Activated naive CD8-positive, alpha-beta T cell treated with anti-CD3 and anti-CD28 coated beads, Interleukin-2, amount 10 ng/mL, durations not matched to agents 7 days and 5 days (primary cell): Measurements from ENCODE around the gene ARL15. TPM values are rescaled to one million over a fixed set of nuclear protein-coding genes. Genes with fewer than 3 reads are reported as not detected.

Source experiments
- ATAC-seq: fragments of 150-1000 bp; cut with Tn5 transposase; one replicate; pipeline ENCODE4 v1.10.0; 2021; ENCODE audit warnings: low read depth, moderate library complexity
- POLR2A ChIA-PET: fragments of 350-600 bp; sonication (Branson Sonifier 250); formaldehyde crosslinking; loops from one replicate; lab custom pipeline; 2021; ENCODE audit warnings: antibody characterized with exemption; lab: Charles Lee
- DNase-seq: peaks from one replicate; pipeline ENCODE4 v3.0.0; 2021
- H3K27ac Mint-ChIP-seq: one replicate; pipeline ENCODE4 v1.8.0; 2022; ENCODE audit warnings: mild to moderate bottlenecking, mixed read lengths
- H3K27me3 Mint-ChIP-seq: one replicate; pipeline ENCODE4 v1.8.0; 2022; ENCODE audit warnings: mild to moderate bottlenecking, moderate library complexity, mixed read lengths
- H3K36me3 Mint-ChIP-seq: one replicate; pipeline ENCODE4 v1.8.0; 2021; ENCODE audit warnings: mild to moderate bottlenecking, mixed read lengths
- H3K4me1 Mint-ChIP-seq: one replicate; pipeline ENCODE4 v1.8.0; 2021; ENCODE audit warnings: mixed read lengths
- H3K4me3 Mint-ChIP-seq: one replicate; pipeline ENCODE4 v1.8.0; 2022; ENCODE audit warnings: mild to moderate bottlenecking, moderate library complexity, mixed read lengths
- H3K9me3 Mint-ChIP-seq: one replicate; pipeline ENCODE4 v1.8.0; 2021; ENCODE audit warnings: mixed read lengths
- total RNA-seq, 2 experiments: library from RNA; stranded (reverse); gene quantifications; one replicate each; pipeline ENCODE4 v1.2.3, GENCODE V29; 2021

Gene ARL15
- total RNA-seq, 2 experiments from 2014 or later: 9.8 to 12.2 TPM

GRCh38 chr5:54272746-54273145 is 37.6 kb downstream of the ARL15 start:
- H3K27ac Mint-ChIP-seq: no peak overlapping the region
- POLR2A ChIA-PET: no interaction called here
- no peak overlapping the region for H3K4me3 Mint-ChIP-seq
- DNase-seq: no peak
- no peaks in the 10 kb centered on the region for H3K36me3 Mint-ChIP-seq
- H3K9me3 Mint-ChIP-seq: no peaks in the 10 kb centered on the region
- no peak for ATAC-seq
- no peaks in the 10 kb centered on the region for H3K4me1 Mint-ChIP-seq
- no peaks in the 10 kb centered on the region for H3K27me3 Mint-ChIP-seq

DNA sequence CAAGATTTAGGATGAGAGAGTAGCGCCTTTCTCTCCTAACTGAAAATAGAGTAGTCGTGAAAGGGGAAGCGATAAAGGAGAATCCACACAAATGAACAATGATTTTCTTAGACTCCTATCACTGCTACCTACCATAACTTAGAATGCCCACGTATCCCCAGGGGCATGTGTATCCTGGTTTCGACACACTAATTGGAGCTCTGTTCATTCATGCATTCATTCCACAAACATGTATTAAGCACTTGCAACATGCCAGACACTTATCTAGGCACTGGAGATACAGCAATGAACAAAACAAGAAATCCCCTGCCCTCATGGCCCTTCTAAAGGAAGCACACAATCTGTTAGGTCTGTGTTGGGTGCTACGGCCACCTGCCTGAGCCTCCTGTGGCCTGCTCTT is 40.0 kb downstream of the ARL15 start:
- H3K27ac Mint-ChIP-seq: no peak overlapping the region
- POLR2A ChIA-PET: no interaction called here
- H3K4me3 Mint-ChIP-seq: no peak overlapping the region
- no peaks in the 10 kb centered on the region for H3K4me1 Mint-ChIP-seq
- no peaks in the 10 kb centered on the region for H3K27me3 Mint-ChIP-seq
- no peak for ATAC-seq
- no peak for DNase-seq
- no peaks in the 10 kb centered on the region for H3K36me3 Mint-ChIP-seq
- no peaks in the 10 kb centered on the region for H3K9me3 Mint-ChIP-seq

DNA sequence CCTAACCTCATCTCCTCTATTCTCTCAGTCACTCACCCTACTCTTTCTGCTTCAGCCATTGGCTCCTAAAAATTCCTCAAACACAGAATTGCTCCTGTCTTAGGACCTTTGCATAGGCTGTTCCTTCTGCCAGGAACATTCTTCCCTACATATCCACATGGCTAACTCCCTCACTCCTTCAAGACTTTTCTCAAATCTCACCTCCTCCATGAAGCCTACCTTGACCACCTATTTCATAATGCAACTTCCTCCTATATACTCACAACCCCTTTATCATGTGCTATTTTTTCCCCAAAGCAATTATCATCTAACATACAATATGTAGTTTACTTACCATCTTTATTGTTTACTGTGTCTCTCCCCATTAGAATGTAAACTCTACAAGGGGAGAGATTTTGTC is 45.8 kb downstream of the ARL15 start:
- Mint-ChIP-seq H3K27ac (no peak overlapping the region), H3K4me3 (no peak overlapping the region), H3K27me3 (no peaks in the 10 kb centered on the region), H3K36me3 (no peaks in the 10 kb centered on the region), H3K4me1 (peaks cover 3% of the 10 kb centered on the region), H3K9me3 (peaks cover 1% of the 10 kb centered on the region)
- POLR2A ChIA-PET: no interaction called here
- DNase-seq: no peak
- no peak for ATAC-seq

GRCh38 chr5:54263447-54263846 is 46.9 kb downstream of the ARL15 start:
- no peak overlapping the region for H3K4me3 Mint-ChIP-seq
- H3K27ac Mint-ChIP-seq: no peak overlapping the region
- H3K27me3 Mint-ChIP-seq: no peaks in the 10 kb centered on the region
- no peak for DNase-seq
- ATAC-seq: no peak
- POLR2A ChIA-PET: no interaction called here
- H3K4me1 Mint-ChIP-seq: peaks cover 3% of the 10 kb centered on the region
- H3K36me3 Mint-ChIP-seq: no peaks in the 10 kb centered on the region
- H3K9me3 Mint-ChIP-seq: peaks cover 1% of the 10 kb centered on the region

GRCh38 chr5:54261596-54261995 is 48.8 kb downstream of the ARL15 start:
- H3K4me3 Mint-ChIP-seq: no peak overlapping the region
- no peak overlapping the region for H3K27ac Mint-ChIP-seq
- DNase-seq: no peak
- H3K36me3 Mint-ChIP-seq: peaks cover 3% of the 10 kb centered on the region
- peaks cover 9% of the 10 kb centered on the region for H3K4me1 Mint-ChIP-seq
- POLR2A ChIA-PET: no interaction called here
- H3K9me3 Mint-ChIP-seq: peaks cover 1% of the 10 kb centered on the region
- no peaks in the 10 kb centered on the region for H3K27me3 Mint-ChIP-seq
- no peak for ATAC-seq

GRCh38 chr5:54259981-54260380 is 50.4 kb downstream of the ARL15 start:
- Mint-ChIP-seq H3K9me3 (peaks cover 1% of the 10 kb centered on the region), H3K4me1 (peaks cover 12% of the 10 kb centered on the region), H3K36me3 (peaks cover 3% of the 10 kb centered on the region), H3K4me3 (no peak overlapping the region), H3K27me3 (no peaks in the 10 kb centered on the region), H3K27ac (no peak overlapping the region)
- no peak for DNase-seq
- ATAC-seq: no peak
- POLR2A ChIA-PET: no interaction called here

- ATAC-seq (no peak), DNase-seq (no peak)
- peaks cover under 1% of the 10 kb centered on the region for H3K9me3 Mint-ChIP-seq
- no peaks in the 10 kb centered on the region for H3K27me3 Mint-ChIP-seq
- H3K4me1 Mint-ChIP-seq: peaks cover 10% of the 10 kb centered on the region
- no peak overlapping the region for H3K4me3 Mint-ChIP-seq
- POLR2A ChIA-PET: no interaction called here
- H3K27ac Mint-ChIP-seq: no peak overlapping the region
- H3K36me3 Mint-ChIP-seq: peaks cover 3% of the 10 kb centered on the region
These were observed 51.3 kb downstream of the ARL15 start for GRCh38 chr5:54259090-54259489.

GRCh38 chr5:54257366-54258118 is 52.8 kb downstream of the ARL15 start:
- no peaks in the 10 kb centered on the region for H3K27me3 Mint-ChIP-seq
- H3K27ac Mint-ChIP-seq: no peak overlapping the region
- H3K9me3 Mint-ChIP-seq: no peaks in the 10 kb centered on the region
- POLR2A ChIA-PET: interaction anchor here (0.7 kb wide), 1 partner anchor 52 kb away, joined by 3 read pairs; the partner anchor contains the start of gene ARL15
- DNase-seq (no peak), ATAC-seq (no peak)
- no peak overlapping the region for H3K4me3 Mint-ChIP-seq
- peaks cover 3% of the 10 kb centered on the region for H3K36me3 Mint-ChIP-seq
- H3K4me1 Mint-ChIP-seq: peaks cover 9% of the 10 kb centered on the region

- no peak for DNase-seq
- Mint-ChIP-seq H3K4me1 (peaks cover 9% of the 10 kb centered on the region), H3K4me3 (no peak overlapping the region), H3K9me3 (no peaks in the 10 kb centered on the region), H3K27ac (no peak overlapping the region), H3K27me3 (no peaks in the 10 kb centered on the region), H3K36me3 (peaks cover 3% of the 10 kb centered on the region)
- POLR2A ChIA-PET: interaction anchor here (0.9 kb wide), 1 partner anchor 55 kb away, joined by 3 read pairs; the partner anchor contains the start of gene ARL15
- no peak for ATAC-seq
These were observed 55.7 kb downstream of the ARL15 start for GRCh38 chr5:54254482-54255198.

- no peak for ATAC-seq
- POLR2A ChIA-PET: no interaction called here
- Mint-ChIP-seq H3K9me3 (no peaks in the 10 kb centered on the region), H3K4me1 (peaks cover 7% of the 10 kb centered on the region), H3K27ac (no peak overlapping the region), H3K36me3 (no peaks in the 10 kb centered on the region), H3K4me3 (no peak overlapping the region), H3K27me3 (no peaks in the 10 kb centered on the region)
- no peak for DNase-seq
These were observed 58.4 kb downstream of the ARL15 start for GRCh38 chr5:54251981-54252380.

- Mint-ChIP-seq H3K4me3 (no peak overlapping the region), H3K36me3 (no peaks in the 10 kb centered on the region), H3K27ac (no peak overlapping the region), H3K9me3 (no peaks in the 10 kb centered on the region), H3K4me1 (peaks cover 2% of the 10 kb centered on the region), H3K27me3 (no peaks in the 10 kb centered on the region)
- POLR2A ChIA-PET: no interaction called here
- no peak for DNase-seq
- ATAC-seq: no peak
These were observed 61.0 kb downstream of the ARL15 start for GRCh38 chr5:54249210-54250028.

- POLR2A ChIA-PET: interaction anchor here (0.7 kb wide), 1 partner anchor 160 kb away, joined by 5 read pairs; no protein-coding TSS in a partner anchor
- DNase-seq: no peak
- Mint-ChIP-seq H3K36me3 (no peaks in the 10 kb centered on the region), H3K27ac (no peak overlapping the region), H3K27me3 (no peaks in the 10 kb centered on the region), H3K4me3 (no peak overlapping the region), H3K9me3 (no peaks in the 10 kb centered on the region), H3K4me1 (peaks cover 4% of the 10 kb centered on the region)
- ATAC-seq: no peak
These were observed 63.1 kb downstream of the ARL15 start for GRCh38 chr5:54247226-54247625.

DNA sequence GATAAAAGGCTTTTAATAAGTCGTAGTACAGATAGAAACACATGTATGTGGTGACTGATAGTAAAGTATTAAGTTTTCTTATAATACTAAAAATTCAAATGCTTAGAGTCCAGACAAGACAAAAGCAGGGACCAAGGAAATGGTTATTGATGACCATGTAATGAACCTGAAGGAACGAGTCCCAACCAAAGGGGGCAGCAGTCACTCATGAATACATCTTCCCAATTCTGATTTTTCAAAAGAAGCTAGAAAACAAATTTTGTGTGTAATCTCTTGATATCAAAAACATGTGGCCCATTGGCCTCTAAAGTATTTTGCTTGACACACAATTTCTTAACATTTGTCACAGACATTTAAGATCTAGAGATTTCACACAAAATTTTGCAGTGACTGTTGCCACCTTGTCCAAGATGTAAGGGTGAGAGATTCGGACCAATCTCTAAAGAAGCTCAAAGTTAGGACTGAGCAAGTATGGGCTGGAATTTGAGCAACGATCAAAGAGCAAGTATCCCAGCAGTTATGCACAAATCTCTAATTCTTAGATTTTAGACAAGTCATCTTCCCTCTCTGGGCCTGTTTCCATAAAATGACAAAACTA is 66.8 kb downstream of the ARL15 start:
- H3K4me1 Mint-ChIP-seq: peaks cover 4% of the 10 kb centered on the region
- H3K9me3 Mint-ChIP-seq: no peaks in the 10 kb centered on the region
- no peak for DNase-seq
- ATAC-seq: no peak
- H3K27ac Mint-ChIP-seq: no peak overlapping the region
- no peaks in the 10 kb centered on the region for H3K27me3 Mint-ChIP-seq
- no peak overlapping the region for H3K4me3 Mint-ChIP-seq
- POLR2A ChIA-PET: no interaction called here
- H3K36me3 Mint-ChIP-seq: no peaks in the 10 kb centered on the region
